NCI-H2171 treated with DMSO at 0.1 percent for 48 hours (cell line): ENCODE data around the gene FCRL4.
"Not testable (repeated sequence)": the region's sequence is repeated elsewhere in the genome, so short reads cannot be mapped to it uniquely, and the experiment has no call there.

Source experiments
- DNase-seq: peaks from one replicate; lab custom pipeline; 2025; lab: John Stamatoyannopoulos, UW

Gene FCRL4

DNA sequence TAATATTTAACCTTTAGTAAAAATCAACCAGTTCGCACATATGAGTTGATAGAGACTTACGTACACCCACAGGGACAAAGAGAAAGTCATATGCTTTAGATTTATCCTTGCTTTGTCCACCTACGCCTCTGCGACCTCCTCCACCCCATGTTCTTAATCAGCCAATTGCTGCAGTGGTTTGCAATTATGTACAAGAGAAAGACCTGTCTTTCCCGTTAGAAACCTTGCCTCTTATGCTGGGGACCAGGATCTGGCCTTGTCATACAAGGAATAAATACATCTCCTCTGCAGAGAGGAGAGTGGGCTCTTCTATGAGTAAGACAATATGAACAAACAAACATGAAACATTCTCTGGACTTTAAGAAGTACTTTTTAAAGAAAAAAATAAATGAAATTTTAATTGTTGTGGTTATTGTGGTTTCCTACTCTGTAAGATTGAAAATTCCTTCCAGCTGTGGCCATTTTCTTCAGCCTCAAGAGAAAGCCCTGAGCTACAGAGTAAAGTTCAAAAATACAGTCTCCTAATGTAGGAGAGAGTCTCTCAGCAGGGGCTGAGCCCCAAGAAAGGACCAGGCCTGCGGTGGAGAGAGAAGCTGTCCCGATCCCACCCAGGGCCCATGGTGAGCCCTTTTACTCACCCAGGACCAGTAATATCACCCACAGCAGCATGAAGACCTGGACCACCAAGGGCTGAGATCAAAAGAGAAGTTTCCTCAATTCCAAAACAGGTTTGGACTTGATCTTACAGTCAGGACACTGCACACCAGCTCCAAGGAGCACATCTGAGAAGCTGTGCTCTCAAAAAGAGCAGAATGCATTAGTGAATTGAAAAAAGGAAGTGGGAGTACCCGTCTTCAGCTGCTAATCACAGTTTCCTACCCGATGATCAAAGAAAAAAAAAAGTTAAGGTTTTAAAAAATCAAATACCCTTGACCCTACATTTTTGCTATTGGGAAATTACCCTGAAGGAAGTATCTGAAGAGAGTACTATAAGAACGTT, 45.9 kb downstream of the FCRL4 start, which contains the start of gene FCRL5:
TSS of gene FCRL5 (minus strand) at position 822 of the 1,000 bp plus-strand sequence. CDS start at position 669, 153 bp downstream.
- DNase-seq = no peak

DNA sequence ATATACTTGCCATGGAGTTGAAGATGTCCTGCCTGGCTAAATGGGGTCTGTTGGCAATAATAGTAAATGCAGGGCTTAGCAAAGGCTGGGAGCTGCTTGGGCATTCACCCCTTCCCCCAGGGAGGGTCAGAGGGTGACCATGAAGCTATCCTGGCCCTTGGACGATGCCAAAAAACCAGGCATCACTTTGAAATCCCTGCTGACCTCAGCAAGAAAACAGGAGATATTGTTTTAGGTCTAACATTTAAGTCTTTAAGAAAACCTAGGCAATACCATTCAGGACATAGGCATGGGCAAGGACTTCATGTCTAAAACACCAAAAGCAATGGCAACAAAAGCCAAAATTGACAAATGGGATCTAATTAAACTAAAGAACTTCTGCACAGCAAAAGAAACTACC, 49.8 kb downstream of the FCRL4 start:
- DNase-seq = not testable (repeated sequence)

DNA sequence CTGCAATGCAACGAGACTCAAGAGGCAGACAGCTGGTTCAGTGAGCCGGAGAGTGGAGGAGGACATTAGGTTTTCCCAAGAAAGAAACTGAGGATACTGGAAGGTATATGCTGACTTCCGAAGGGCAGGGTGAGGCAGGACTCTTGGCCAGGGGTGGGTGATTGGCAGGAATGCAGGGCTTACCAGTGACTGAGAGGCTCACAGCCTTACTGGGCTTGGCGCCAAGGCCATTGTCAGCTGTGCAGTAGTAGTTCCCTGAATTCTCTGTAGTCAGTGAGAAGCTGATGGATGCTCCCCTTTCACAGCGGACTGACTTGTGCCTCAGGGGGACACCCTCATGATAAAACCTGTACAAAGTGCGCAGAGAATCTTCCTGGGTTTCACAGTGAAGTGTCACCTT, 55.2 kb downstream of the FCRL4 start:
- DNase-seq = no peak

DNA sequence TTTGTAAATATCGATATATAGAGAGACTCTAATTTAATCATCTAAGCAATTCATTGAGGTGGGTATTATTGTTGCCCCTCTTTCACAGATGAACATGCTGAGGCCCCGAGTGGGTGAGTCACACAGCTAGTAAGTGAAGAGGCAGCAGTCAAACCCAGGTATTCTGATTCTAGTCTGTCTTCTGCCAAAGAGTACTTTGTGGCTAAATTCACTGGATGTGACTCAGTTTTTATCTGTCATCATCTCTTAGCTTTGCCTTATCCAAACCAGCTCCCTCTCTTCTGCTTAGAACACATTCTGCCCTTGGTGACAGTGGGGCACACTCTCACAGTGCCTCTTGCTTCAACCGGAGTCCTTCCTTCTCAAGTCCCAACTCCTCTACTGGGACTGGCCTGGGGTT, 57.0 kb downstream of the FCRL4 start:
- no peak for DNase-seq

DNA sequence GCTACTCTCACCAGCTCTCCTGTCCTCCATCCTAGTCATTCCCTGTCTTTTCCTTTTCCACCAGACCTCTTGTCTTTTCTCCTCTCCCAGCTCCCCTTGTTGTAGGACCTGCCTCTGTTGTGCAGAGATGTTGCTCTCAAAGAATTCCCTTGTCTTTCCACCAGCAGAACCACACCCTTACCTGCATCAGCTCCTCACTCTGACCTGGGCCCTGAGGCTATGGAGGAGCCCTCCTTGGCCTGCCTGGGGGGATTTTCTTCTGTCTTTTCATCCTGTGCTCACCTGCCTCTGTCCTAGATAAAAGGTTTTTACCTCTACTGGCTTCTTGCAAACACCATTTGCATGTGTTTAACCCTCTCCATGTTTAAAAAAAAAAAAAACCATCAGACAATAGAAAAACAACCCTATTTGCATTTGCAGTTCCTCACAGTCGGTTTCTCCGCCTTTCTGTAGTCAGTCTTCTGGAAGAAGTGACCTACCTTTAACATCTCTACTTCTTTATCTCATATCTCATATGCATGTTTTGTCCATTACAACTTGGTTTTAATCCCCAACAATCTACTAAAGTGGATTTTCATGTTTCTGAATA, 57.6 kb downstream of the FCRL4 start:
- no peak for DNase-seq

DNA sequence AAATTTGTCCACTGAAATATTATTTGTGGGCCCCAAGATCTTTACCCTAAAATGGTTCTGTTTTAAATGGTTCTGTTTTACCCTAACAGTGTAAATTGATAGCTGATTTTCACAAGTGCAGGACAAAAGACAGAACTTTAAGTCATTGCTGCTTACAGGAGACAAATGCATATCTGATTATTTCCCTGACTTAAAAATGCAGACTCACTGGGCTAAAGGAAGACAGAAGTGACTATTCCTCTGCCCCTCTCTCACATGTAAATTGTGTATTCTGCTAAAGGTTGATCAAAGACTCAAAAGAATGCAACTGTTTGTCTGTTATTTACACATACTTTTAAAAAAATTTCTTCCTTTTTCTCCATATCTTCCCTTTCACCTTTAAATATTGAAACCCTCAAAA, 58.3 kb downstream of the FCRL4 start:
- DNase-seq = no peak

DNA sequence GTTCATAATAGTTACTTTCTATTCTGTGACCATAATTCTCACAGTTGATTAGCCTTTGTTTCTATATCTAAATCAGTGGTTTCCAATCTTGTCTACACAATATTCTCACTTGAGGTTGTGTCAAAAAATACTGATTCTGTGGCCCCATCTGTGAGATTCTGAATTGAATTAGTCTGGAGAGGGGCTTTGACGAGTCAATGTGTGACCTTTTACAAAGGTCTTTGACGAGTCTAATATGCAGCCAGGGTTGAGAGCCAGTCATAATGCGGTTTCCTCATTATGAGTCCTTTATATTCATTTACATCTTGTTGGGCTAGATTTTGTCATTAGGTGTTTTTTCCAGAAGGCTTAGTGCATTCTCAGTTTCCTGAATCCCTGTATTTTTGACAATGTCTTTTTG, 65.3 kb downstream of the FCRL4 start:
- DNase-seq = no peak

DNA sequence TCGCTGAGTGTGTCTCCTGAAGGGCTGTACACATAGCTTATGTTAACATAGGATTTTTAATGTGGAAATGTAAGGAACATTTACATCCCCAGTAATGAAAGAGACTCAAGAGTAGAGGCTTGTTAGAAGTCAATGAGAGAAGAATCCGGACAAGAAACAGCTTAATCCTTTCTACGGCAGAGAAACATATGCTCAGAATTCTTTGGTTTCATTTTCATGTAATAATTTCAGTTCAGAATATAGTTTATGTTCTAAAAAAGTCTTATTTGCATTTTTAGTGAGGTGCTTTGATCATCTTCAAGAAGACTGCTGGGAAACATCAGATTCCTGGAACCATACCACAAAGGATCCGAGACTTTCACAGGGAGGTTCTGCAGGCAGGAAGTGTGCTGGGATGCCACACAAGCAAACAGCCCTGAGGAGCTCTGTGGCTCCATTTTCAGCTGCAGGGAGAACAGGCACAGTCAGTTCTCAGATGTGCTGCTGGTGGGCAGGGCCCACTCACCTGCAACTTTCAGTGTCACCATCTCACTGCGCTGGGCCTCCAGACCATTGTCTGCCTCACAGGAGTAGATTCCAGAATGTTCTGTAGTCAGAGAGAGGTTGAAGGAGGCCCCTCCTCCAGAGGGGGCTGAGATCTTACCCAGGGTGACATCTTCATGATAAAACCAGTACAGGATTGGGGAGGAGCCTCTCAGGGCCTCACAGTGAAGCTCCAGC, 74.0 kb downstream of the FCRL4 start:
- DNase-seq = no peak
